ENCODE measurements around the gene ASIC1.

- TF ChIP-seq FOXK2 (IDR thresholded peaks at IDR 0.05): no peak
- TF ChIP-seq BHLHE40 (IDR thresholded peaks at IDR 0.05; ENCODE audit: borderline replicate concordance): no peak
- TF ChIP-seq FOXA1 (IDR thresholded peaks at IDR 0.05): no peak
- no peak for TF ChIP-seq FOXM1 (IDR thresholded peaks at IDR 0.05; ENCODE audit: borderline replicate concordance)
- TF ChIP-seq SUZ12 (IDR thresholded peaks at IDR 0.05): no peak
- TF ChIP-seq SP1 (IDR thresholded peaks at IDR 0.05): no peak
- no peak for TF ChIP-seq ELF4 (IDR thresholded peaks at IDR 0.05)
- no peak for TF ChIP-seq CTBP1 (IDR thresholded peaks at IDR 0.05; ENCODE audit: borderline replicate concordance)
- TF ChIP-seq ZNF384 (IDR thresholded peaks at IDR 0.05): no peak
- TF ChIP-seq NFRKB (IDR thresholded peaks at IDR 0.05): no peak
- TF ChIP-seq TARDBP (IDR thresholded peaks at IDR 0.05): no peak
- no peak for TF ChIP-seq HDGF (IDR thresholded peaks at IDR 0.05; ENCODE audit: borderline replicate concordance)
- TF ChIP-seq PKNOX1 (IDR thresholded peaks at IDR 0.05): no peak
- TF ChIP-seq ARNT (IDR thresholded peaks at IDR 0.05): no peak
Measured at GRCh38 chr12:50017641-50018040, 39.8 kb upstream of the ASIC1 start.
